AML-193 (cell line): ENCODE results near the gene TMEM185B.
"Not testable (repeated sequence)": the region's sequence is repeated elsewhere in the genome, so short reads cannot be mapped to it uniquely, and the experiment has no call there.

Experiments used
- DNase-seq, 2 experiments: peaks; one replicate each; lab custom pipeline; 2025; lab: John Stamatoyannopoulos, UW

The TMEM185B gene

DNA sequence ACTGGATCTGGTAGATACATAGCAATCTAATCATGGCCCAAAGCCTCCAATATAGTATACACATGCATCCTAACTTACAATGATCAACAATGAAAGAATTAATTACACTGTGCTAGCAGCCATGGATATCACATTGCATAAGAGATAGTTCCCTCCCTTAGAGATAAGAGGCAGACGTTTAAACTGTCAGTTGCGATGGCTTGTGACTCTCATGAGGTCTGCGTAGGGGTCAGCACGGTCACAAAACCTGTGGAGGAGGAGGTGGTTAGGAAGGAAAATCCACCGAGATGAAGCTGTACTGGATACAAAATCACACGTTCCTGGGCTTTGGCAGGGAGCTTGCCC, 28.7 kb upstream of the TMEM185B start:
- DNase-seq, result peak; percentile 26 to 31

DNA sequence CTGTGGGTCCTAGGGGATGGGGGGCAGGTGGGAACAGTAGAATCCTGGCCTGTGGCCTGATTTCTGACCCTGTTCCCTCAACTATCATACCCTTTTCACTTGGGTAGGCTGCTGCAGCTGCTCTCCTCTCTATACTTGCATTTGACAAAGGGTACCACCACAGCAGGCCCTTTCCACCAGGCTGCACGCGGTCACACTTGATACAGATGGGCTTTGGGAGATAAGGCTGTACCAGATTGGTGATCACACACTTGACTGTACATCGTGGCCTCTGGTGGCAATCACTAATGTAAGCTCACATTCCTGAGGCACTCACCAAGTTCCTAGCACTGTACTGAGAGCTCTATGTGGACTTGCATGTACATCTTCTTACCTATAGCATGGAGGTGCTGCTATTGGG, 27.9 kb upstream of the TMEM185B start:
- DNase-seq, result no peak

DNA sequence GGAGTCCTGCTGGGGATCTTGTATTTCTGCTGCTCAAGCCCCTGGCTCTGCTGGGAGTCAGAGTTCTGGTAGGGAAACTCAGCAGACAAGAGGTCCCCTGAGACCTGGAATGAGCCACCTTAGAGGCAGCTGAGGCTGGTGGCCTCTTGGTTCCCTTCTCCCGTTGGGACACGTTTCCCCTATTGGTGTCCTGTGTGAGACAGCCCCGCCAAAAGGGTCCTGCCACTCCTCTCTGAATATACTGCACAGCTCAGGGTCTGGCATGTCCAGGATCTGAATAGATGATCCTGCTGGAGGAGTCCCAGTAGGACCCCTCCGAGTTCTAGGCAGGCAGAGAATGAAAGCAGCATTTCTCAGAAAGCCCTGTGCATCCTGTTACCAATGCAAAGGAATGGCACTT, 27.4 kb upstream of the TMEM185B start:
- DNase-seq, result no peak

DNA sequence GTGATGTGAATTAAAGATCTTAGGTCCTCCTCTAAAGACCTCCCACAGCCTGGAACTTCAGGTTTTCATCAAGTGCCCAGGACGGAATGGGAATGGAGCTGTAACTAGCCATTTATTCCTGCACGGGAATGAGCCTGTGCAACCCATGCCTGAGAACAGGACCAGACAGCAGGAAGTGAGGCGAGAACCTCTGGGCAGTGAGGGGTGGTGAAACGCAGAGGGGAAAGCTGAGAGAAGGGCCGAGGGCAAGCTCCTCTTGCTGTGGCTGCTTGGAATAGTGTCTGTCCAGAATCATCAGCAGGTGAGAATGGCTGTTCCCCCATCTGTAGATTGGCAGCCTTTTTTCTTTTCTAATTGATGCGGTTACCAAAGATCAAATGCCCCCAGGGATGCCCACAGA, 24.7 kb upstream of the TMEM185B start:
- no peak for DNase-seq

DNA sequence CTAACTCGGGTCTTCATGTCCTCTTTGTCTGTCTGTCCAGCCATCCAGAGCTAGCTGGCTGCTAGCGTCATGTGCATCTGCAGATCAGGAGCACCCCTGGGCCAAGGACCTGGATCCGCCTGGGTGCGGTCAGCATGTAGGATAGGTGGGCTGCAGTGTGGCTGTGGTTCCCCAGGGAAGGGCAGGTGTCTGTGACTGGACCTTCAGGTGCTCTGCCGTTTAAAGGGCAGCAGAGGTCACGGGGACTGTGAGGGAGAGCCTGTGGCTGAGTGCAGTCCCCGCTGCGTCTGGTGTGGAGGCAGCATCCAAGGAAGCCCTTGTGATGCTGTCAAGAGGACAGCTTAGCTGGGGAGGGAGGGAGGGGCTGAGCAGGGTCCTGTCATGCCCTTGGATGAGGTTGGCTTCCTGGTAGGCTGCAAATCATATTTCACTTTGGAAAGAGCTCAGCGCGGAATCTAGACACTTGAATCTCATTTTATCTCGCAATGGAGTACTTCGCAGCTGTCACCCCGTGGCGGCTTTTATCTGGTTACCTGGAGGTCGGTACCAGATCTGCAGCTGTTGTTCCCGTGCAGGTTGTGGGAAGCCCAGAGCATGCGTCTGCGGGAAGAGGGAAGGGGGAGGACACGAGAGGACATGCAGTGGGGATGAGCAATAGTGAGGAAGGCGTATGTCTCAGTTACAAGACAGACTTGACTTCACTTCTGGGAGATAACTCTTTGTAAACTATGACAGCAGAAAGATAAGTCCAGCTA, 23.5 kb upstream of the TMEM185B start:
- no peak for DNase-seq

DNA sequence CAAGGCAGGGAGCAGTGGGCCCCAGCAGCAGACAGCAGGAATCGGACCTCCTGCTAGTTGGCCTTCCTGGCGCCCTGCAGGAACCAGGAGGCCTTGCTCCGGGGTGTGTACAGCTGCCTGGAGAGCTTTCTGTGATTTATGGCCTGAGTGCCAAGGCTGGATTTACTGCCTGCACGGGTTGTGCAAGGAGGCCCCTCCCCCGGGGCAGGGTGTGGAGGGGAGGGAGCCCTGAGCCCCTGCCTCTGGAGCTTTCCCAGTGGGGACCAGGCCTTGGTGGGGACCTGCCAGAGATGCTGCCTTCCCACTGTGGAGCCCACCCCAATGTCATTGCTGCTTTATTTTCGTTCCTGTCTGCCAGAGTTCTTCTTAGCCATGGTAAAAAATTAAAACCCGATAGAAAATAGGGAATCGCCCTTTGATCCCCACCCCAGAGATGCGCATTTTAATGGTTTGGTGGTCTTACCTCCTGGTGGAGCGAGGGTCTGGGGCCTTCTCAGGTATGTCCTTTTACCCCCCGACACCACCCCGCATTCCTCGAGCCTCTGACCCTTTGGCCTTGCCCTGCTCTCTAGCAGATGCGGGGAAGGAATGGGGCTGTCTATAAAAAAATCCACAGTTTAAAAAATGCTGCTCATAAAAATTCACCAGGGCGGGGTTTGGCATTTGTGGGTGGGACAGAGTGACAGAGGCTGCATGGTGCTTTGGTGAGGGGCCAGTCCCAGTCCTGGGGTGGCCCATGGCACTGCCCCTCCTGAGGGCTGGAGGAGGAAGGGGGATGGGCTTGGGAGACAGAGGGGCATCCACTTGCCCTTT, 22.5 kb upstream of the TMEM185B start:
- no peak for DNase-seq

DNA sequence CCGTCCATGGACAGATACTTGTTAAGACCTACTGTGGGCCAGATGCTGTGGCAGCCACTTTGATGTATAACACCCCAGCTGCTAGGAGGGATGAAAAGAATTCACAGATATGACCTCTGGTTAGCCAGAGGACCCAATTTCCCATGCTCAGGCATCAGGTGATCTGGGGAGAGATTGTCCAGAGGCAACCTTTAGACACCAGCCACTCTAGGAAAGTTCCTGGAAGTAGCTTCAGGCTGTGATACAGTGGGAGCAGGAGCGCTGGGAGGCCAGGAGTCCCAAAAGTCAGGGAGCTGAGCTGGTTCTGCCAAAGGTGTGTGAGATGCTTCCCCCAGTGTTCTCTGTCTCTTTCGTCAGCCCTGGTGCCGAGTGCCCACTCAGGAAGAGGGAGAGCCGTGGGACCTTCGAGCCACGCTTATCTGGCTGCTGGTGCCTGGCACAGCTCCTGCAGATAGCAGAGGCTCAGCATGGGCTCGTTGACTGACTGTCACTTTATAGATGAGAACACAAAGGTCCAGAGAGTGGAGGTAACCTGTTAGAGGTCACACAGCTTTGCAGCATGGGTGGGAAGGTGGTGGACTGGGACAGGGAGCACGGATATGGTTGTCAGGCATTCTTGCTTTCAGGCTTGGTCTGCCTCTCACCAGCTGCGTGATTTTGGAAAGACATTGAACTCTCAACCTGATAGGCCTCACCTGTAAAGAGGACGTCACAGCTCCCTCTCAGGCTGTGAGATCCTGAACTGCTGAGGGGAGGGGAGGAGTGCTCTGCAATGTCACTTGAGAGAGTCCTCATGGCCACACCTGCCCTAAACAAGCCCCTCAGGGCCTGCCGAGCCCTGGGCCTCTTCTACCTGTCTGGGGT, 21.7 kb upstream of the TMEM185B start:
- DNase-seq, result no peak

DNA sequence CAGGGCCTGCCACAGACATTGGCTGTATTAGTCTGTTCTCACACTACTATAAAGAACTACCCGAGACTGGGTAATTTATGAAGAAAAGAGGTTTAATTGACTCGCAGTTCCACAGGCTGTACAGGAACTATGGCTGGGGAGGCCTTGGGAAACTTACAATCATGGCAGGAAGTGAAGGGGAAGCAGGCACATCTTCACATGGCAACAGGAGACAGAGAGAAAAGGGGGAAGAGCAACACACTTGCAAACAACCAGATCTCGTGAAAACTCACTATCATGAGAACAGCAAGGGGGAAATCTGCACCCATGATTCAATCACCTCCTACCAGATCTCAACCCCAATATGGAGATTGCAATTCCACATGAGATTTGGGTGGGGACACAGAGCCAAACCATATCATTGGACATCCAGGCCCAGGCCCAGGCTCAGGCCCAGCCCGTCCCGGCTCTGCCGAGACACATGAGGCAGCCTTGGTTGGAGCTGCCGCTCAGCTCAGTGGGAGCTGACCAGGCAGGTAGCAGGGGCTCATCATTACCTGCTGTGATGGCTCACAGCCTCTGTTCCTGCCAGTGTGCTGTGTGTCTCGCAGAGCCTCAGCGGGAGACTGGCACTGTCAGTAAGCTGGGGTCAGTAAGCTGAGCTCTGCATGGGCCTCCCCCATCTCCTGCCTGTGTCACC, 20.8 kb upstream of the TMEM185B start:
- DNase-seq, result no peak

DNA sequence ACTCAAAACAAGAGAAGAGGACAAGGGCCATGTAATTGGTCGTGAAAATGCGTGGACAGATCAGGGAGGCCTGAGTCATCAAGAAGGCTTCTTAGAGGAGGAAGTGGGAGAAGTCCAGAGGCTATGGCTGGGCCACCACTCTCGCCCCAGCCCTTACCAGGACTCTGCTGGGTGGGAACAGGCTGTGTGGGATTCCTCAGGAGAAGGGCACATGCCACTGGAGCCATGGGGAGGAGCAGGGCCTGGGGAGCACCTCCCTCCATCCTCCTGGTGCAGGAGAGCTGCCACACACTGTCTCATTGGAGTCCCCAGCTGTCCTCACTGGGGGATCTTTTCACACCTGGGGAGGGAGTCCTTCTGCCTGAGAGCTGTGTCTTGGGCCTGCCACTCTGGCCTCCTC, 20.0 kb upstream of the TMEM185B start:
- DNase-seq, result no peak

DNA sequence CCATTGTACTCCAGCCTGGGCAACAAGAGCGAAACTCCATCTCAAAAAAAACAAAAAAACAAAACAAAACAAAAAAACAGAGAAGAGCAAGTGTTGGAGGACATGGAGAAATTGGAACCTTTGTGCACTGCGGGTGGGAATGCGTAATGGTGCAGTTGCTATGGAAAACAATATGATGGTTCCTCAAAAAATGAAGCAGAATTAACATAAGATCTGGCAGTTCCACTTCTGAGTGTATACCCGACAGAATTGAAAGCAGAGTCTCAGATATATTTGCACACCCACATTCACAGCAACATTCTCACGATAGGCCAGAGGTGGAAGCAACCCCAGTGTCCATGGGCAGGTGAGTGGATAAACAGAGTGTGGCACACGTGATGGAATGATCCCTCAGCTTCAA, 18.5 kb upstream of the TMEM185B start:
- DNase-seq, result no peak

DNA sequence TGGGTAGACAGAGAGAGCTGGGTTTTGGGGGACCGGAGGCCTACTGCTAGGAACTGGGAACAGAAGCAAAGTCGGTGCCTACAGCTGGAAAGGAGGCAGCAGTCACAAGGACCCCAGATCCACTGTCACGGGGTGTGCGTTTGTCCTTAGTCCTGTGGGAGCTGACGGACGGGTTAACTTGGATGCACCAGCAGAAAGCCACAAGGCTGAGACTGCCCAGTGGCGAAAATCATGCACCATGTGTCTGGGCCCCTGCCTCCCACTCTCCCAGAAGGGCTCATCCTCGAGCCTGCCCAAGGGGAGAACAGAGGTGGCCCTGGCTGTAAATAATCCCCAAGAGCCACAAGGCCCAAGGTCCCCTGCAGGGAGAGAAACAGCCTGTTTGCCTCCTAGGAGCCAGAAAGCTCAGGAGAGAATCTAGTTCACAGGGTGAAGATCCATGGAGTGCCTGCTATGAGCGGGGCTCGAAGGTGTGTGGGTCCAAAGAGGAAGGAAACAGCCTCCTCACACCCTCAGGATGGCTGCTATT, 17.8 kb upstream of the TMEM185B start:
- no peak for DNase-seq

DNA sequence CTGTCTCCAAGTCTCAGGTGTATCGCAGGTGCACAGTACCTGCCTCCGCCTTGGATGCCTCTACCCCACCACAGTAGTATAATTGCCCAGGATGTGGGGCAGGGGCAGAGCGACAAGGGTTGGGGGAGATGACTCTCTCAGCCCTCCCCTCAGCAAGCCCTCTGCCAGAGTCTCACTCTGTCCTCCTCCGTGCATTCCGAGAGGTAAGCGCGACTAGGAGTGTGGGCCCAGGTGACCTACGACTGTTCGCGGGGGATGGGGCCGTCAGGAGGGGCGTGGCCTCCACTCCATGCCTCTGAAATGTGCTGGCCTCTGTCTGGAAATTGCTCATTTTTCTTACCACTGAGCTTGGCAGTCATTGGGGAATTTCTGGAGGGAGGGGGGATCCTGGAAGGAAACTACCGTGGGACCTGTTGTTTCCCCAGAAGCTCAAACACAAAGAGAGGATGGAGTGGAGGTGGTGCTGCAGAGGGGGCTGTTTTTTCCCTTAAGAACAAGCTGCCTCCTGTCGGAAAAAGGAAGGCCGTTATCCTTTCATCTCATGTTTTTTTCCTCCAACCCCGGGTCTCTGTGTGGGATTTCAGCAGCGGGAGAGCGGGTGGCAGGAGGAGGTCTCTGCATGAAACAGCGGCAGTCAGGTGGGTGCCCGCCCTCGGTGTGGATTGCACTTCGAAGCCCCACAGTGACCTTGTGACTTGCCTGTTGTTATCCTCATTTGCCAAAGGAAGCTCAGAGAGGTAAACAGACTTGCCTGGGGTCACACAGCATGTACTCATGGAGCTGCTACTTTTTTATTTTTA, 16.5 kb upstream of the TMEM185B start:
- no peak for DNase-seq

DNA sequence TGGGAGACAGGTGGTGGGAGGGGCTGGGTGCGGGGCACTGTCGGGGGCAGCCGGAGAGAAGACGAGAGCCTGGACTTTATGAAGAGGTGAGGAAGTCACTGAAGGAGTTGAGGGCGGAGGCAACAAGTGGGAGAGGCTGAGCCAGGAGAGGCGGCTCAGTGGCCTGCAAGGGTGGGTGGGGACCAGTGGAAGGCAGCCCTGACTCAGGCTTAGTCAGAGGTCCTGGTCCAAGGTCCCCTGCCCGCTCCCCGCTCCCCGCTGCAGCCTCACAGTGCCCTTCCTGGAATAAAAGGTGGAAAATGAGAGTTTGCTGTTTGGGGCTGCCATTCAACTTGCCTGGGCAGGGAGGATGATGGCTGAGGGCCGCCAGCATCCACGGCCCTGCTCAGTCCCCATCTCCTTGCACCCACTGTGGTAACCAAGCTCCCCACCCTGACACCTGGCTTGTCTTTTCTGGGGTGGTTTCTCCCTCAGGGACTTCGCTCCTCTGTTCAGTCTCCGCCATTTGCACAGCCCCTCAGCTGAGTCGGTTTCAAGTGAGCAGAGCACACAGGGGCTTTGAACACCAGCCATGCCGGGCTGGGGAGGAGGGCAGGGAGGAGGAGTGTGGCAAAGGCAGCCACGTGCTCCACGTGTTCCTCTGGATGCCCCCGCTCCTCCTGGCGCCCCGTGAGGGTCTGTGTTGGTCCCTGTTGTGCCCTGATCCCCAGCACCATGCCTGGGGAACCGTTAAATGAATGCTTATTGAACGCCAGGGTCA, 15.7 kb upstream of the TMEM185B start:
- DNase-seq, result no peak

DNA sequence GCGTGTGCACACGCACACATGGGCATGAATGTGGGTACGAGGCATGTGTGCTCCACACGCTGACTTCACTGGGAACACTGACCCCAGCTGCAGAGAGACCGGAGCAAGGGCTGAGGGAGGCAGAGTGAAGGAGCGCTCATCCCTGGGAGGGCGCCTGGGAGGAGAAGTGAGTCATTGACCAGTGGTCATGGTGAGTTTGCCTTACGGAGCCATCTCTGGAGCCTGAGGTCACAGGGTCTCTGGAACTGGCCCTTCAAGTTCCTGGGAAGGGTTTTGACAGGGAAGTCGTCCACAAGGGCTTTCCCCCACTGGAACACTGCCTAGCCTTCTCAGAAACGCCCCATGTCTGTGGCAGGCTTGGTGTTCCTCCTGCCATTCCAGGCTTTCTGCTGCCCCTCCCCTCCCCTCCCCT, 14.3 kb upstream of the TMEM185B start:
- no peak for DNase-seq

DNA sequence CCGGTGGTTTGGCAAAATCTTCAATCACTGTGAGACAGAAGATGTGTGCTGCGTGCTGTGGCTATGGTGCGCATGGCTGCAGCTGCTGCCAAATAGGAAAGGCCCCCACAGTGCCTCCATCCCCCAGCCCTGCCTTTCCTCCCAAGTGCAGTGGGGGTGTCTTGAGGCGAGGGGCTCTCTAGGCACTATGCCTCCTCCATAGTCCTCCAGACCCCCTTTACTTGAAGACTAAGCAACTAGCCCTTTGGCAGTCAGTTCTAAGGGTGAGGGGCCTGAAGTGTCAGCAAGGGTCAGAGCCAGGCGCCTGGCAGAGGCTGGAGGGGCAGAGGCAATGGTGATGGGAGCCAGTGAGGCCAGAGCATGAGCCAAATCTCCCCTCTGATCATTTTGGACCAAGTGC, 13.6 kb upstream of the TMEM185B start:
- no peak for DNase-seq

DNA sequence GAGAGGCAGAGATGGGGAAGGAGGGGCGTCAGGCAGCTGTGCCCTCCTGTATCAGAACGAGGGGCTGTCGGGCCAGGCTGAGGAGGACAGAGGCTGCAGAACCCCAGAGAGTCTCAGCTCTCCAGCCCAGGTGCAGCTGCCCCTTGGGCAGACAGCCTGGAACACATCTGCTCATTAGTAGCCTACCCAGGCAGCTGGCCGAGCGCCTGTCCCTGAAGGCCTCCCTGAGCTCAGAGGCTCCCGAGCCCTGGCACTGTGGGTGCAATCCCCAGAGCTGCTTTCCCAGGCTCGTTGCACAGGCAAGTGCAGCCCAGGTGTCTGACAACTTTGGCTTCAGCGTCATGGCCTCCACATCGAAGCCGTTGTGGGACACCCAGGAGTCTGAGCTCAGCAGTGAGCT, 13.1 kb upstream of the TMEM185B start:
- no peak for DNase-seq

DNA sequence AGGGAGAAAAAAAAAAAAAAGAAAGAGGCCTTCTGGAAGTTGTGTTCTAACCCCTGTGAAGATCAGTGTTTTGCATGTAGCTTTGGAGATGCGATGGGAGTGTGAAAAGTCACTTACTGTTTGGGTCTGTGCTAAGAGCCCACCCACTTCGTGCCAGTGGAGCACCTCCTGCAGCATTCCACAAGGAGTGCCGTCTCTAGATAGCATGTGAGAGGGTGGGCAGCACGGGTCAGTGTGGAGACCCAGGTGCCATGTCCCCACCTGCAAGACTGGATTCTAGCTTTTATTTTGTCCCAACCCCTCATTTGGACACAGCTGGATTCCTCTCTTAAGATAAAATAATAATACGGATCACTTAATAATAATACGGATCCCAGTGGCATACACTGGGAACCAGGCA, 12.5 kb upstream of the TMEM185B start:
- no peak for DNase-seq

DNA sequence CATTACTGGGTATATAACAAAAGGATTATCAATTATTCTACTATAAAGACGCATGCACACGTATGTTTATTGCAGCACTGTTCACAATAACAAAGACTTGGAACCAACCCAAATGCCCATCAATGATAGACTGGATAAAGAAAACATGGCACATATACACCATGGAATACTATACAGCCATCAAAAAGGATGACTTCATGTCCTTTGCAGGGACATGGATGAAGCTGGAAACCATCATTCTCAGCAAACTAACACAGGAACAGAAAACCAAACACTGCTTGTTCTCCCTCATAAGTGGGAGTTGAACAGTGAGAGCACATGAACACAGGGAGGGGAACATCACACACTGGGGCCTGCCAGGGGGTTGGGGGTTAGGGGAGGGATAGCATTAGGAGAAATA, 12.0 kb upstream of the TMEM185B start:
- DNase-seq, result not testable (repeated sequence)

DNA sequence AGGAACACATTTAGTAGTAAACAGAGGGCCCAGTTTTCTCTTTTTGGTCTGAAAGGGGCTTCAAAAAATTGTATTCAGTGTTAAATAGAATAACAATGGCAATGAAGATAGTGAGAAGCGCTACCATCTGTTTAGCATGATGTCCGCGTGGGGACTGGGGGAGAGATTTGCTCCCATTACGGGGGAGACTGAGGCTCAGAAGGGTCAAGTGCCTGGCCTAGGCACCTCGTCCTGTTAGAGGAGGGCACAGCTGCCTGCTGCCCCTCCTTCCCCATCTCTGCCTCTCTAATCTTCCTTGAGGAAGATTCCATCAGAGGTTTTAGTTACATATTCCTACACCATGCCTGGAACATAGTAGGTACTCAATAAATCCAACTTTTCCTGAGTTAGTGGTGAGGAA, 10.1 kb upstream of the TMEM185B start:
- DNase-seq, result no peak

DNA sequence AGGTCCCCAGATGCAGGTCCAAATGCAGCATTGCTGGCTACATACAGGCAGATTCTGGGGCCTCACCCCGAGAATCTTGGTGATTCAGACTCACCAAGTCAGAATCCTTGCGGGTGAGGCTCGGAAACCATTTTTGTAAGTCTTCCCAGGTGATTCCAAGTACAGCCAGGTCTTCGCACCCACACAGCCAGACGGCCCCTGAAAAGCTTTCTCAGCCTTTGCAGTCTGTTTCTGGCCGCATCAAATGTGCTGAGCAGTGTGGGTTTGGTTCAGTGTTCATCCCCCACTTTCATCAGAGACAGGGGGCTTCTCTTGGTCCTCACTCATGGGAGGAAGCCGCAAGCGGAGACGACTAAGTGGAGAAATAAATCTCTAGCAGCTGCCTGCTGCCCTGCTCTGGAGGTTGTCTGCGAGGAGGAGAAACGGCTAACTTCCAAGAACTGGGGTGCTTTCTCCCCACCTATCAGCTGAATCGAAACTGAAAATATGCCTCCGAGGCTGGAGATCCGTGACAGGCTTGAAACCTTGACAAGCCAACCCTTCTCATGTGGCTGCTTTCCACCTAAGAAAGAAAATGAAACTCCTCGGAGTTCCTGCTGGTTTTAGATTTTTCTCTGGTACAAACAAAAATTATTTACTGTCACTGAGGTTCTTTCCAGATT, 8.9 kb upstream of the TMEM185B start:
- DNase-seq, result peak; percentile 53 to 64
